MG63 (cell line): Measurements from ENCODE around the gene LHFPL2. TPM values are rescaled to one million over a fixed set of nuclear protein-coding genes. Genes with fewer than 3 reads are reported as not detected.

Experiments used
- DNase-seq: peaks from one replicate; pipeline ENCODE4 v3.0.0-alpha.2; 2020
- H3K27me3 ChIP-seq: fragments of 250-450 bp; sonication (Bioruptor Pico); 2 replicates; pipeline ENCODE4 v1.5.1; 2020; ENCODE audit warnings: mild to moderate bottlenecking, moderate library complexity
- H3K36me3 ChIP-seq: fragments of 250-450 bp; sonication (Bioruptor Pico); 2 replicates; pipeline ENCODE4 v1.5.1; 2020; ENCODE audit warnings: mild to moderate bottlenecking, moderate library complexity
- H3K4me3 ChIP-seq: fragments of 250-450 bp; sonication (Bioruptor Pico); 2 replicates; pipeline ENCODE4 v1.5.1; 2020; ENCODE audit warnings: mild to moderate bottlenecking, moderate library complexity
- H3K9me3 ChIP-seq: fragments of 250-450 bp; sonication (Bioruptor Pico); 2 replicates; pipeline ENCODE4 v1.5.1; 2020; ENCODE audit warnings: mild to moderate bottlenecking, moderate library complexity
- total RNA-seq: library from RNA; depleted of rRNA; stranded (reverse); fragments of >200 nt; shearing (Covaris generic); gene quantifications from 2 replicates; pipeline ENCODE4 v1.2.3, GENCODE V29; 2014; ENCODE audit warnings: low replicate concordance

The LHFPL2 gene
- total RNA-seq, 1 experiment from 2014 or later, result 14.0 TPM

GRCh38 chr5:78577071-78577807, 71.3 kb downstream of the LHFPL2 start:
- Histone ChIP-seq H3K9me3 (peaks cover 3% of the 10 kb centered on the region; the same call in 1 of the 2 replicates), H3K4me3 (no peak overlapping the region), H3K36me3 (peaks cover 2% of the 10 kb centered on the region; the same call in 1 of the 2 replicates), H3K27me3 (no peaks in the 10 kb centered on the region)
- DNase-seq, result no peak

GRCh38 chr5:78576376-78576775, 72.2 kb downstream of the LHFPL2 start:
- peaks cover 3% of the 10 kb centered on the region; the same call in 1 of the 2 replicates for H3K9me3 ChIP-seq
- no peak for DNase-seq
- H3K27me3 ChIP-seq, result no peaks in the 10 kb centered on the region
- peaks cover 2% of the 10 kb centered on the region; the same call in 1 of the 2 replicates for H3K36me3 ChIP-seq
- no peak overlapping the region for H3K4me3 ChIP-seq

- no peak for DNase-seq
- Histone ChIP-seq H3K36me3 (peaks cover 2% of the 10 kb centered on the region; the same call in 1 of the 2 replicates), H3K4me3 (no peak overlapping the region), H3K9me3 (no peaks in the 10 kb centered on the region), H3K27me3 (no peaks in the 10 kb centered on the region)
These were observed 73.8 kb downstream of the LHFPL2 start for GRCh38 chr5:78574731-78575161.

- Histone ChIP-seq H3K4me3 (no peak overlapping the region), H3K27me3 (no peaks in the 10 kb centered on the region), H3K36me3 (peaks cover 2% of the 10 kb centered on the region; the same call in 1 of the 2 replicates), H3K9me3 (no peaks in the 10 kb centered on the region)
- no peak for DNase-seq
These were observed 74.4 kb downstream of the LHFPL2 start for GRCh38 chr5:78574131-78574673.

GRCh38 chr5:78573318-78573717, 75.3 kb downstream of the LHFPL2 start:
- DNase-seq, result no peak
- no peak overlapping the region for H3K4me3 ChIP-seq
- no peaks in the 10 kb centered on the region for H3K36me3 ChIP-seq
- H3K27me3 ChIP-seq, result no peaks in the 10 kb centered on the region
- no peaks in the 10 kb centered on the region for H3K9me3 ChIP-seq

- Histone ChIP-seq H3K27me3 (no peaks in the 10 kb centered on the region), H3K9me3 (peaks cover 4% of the 10 kb centered on the region), H3K4me3 (no peak overlapping the region), H3K36me3 (peaks cover 4% of the 10 kb centered on the region; the same call in 1 of the 2 replicates)
- no peak for DNase-seq
These were observed 77.9 kb downstream of the LHFPL2 start for GRCh38 chr5:78570646-78571045.

- Histone ChIP-seq H3K4me3 (no peak overlapping the region), H3K27me3 (no peaks in the 10 kb centered on the region), H3K9me3 (peaks cover 8% of the 10 kb centered on the region), H3K36me3 (peaks cover 11% of the 10 kb centered on the region)
- peak; percentile 32 for DNase-seq
These were observed 79.1 kb downstream of the LHFPL2 start for GRCh38 chr5:78569441-78569840.

- Histone ChIP-seq H3K36me3 (peaks cover 19% of the 10 kb centered on the region), H3K4me3 (no peak overlapping the region), H3K9me3 (peaks cover 8% of the 10 kb centered on the region), H3K27me3 (no peaks in the 10 kb centered on the region)
- DNase-seq, result no peak
These were observed 79.9 kb downstream of the LHFPL2 start for GRCh38 chr5:78568676-78569075.

- Histone ChIP-seq H3K36me3 (peaks cover 19% of the 10 kb centered on the region), H3K9me3 (peaks cover 8% of the 10 kb centered on the region), H3K4me3 (no peak overlapping the region), H3K27me3 (no peaks in the 10 kb centered on the region)
- no peak for DNase-seq
These were observed 80.4 kb downstream of the LHFPL2 start for GRCh38 chr5:78568212-78568611.

GRCh38 chr5:78567617-78568016, 81.0 kb downstream of the LHFPL2 start:
- Histone ChIP-seq H3K9me3 (peaks cover 8% of the 10 kb centered on the region), H3K4me3 (no peak overlapping the region), H3K27me3 (no peaks in the 10 kb centered on the region), H3K36me3 (peaks cover 19% of the 10 kb centered on the region)
- no peak for DNase-seq

- DNase-seq, result no peak
- no peaks in the 10 kb centered on the region for H3K27me3 ChIP-seq
- H3K4me3 ChIP-seq, result no peak overlapping the region
- peaks cover 19% of the 10 kb centered on the region for H3K36me3 ChIP-seq
- H3K9me3 ChIP-seq, result peaks cover 8% of the 10 kb centered on the region
These were observed 81.7 kb downstream of the LHFPL2 start for GRCh38 chr5:78566747-78567425.

GRCh38 chr5:78565395-78565794, 83.2 kb downstream of the LHFPL2 start:
- DNase-seq, result no peak
- Histone ChIP-seq H3K27me3 (no peaks in the 10 kb centered on the region), H3K36me3 (peaks cover 19% of the 10 kb centered on the region)

GRCh38 chr5:78563621-78564020, 85.0 kb downstream of the LHFPL2 start:
- Histone ChIP-seq H3K4me3 (no peak overlapping the region), H3K9me3 (peaks cover 8% of the 10 kb centered on the region), H3K27me3 (no peaks in the 10 kb centered on the region), H3K36me3 (peaks cover 22% of the 10 kb centered on the region)
- no peak for DNase-seq

More at GRCh38 chr5:78565395-78565794, 83.2 kb downstream of the LHFPL2 start:
- Histone ChIP-seq H3K9me3 (peaks cover 8% of the 10 kb centered on the region), H3K4me3 (no peak overlapping the region)

- H3K9me3 ChIP-seq, result peaks cover 8% of the 10 kb centered on the region
- H3K4me3 ChIP-seq, result no peak overlapping the region
- H3K27me3 ChIP-seq, result no peaks in the 10 kb centered on the region
- DNase-seq, result no peak
- peaks cover 22% of the 10 kb centered on the region for H3K36me3 ChIP-seq
These were observed 85.8 kb downstream of the LHFPL2 start for GRCh38 chr5:78562714-78563330.

- Histone ChIP-seq H3K27me3 (no peaks in the 10 kb centered on the region), H3K36me3 (peaks cover 22% of the 10 kb centered on the region), H3K9me3 (peaks cover 8% of the 10 kb centered on the region), H3K4me3 (no peak overlapping the region)
- DNase-seq, result no peak
These were observed 86.6 kb downstream of the LHFPL2 start for GRCh38 chr5:78562001-78562400.

- no peak overlapping the region for H3K4me3 ChIP-seq
- peaks cover 22% of the 10 kb centered on the region for H3K36me3 ChIP-seq
- H3K27me3 ChIP-seq, result no peaks in the 10 kb centered on the region
- DNase-seq, result no peak
- H3K9me3 ChIP-seq, result peaks cover 8% of the 10 kb centered on the region
These were observed 87.3 kb downstream of the LHFPL2 start for GRCh38 chr5:78561261-78561660.
